B cell (primary cell): Measurements from ENCODE around the gene SUMF2.
"Not testable (repeated sequence)": the region's sequence is repeated elsewhere in the genome, so short reads cannot be mapped to it uniquely, and the experiment has no call there.

Experiments
- EZH2 ChIP-seq: IDR thresholded peaks from 2 replicates; pipeline ENCODE4 v1.6.1; 2012; ENCODE audit warnings: borderline replicate concordance, low read depth, mild to moderate bottlenecking, moderate library complexity, low read length; ENCODE audit not compliant: insufficient read depth, poor library complexity, severe bottlenecking
- TF ChIP-seq, protein P1 (sequence below): fragments of 200-600 bp; IDR thresholded peaks from one replicate; pipeline ENCODE4 v1.8.0; 2022; ENCODE audit warnings: antibody characterized with exemption, mild to moderate bottlenecking

DNA sequence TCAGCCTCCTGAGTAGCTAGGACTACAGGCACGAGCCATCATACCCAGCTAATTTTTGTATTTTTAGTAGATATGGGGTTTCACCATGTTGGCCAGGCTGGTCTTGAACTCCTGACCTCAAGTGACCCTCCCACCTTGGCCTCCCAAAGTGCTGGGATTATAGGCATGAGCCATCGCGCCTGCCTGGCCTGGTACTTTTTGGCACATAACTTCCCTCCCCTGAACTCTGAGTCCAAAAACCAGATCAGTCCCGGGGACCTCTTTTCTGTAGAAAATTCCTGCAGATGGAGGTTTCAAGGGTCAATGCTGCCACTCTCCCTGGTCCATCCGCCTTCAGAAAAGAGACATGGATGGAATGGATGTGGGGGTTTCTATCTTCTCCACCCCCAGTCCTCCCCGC is 28.3 kb downstream of the SUMF2 start:
- TF ChIP-seq, protein P1, sequence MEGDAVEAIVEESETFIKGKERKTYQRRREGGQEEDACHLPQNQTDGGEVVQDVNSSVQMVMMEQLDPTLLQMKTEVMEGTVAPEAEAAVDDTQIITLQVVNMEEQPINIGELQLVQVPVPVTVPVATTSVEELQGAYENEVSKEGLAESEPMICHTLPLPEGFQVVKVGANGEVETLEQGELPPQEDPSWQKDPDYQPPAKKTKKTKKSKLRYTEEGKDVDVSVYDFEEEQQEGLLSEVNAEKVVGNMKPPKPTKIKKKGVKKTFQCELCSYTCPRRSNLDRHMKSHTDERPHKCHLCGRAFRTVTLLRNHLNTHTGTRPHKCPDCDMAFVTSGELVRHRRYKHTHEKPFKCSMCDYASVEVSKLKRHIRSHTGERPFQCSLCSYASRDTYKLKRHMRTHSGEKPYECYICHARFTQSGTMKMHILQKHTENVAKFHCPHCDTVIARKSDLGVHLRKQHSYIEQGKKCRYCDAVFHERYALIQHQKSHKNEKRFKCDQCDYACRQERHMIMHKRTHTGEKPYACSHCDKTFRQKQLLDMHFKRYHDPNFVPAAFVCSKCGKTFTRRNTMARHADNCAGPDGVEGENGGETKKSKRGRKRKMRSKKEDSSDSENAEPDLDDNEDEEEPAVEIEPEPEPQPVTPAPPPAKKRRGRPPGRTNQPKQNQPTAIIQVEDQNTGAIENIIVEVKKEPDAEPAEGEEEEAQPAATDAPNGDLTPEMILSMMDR, result not testable (repeated sequence)
- TF ChIP-seq EZH2, result not testable (repeated sequence)
